GM18909 (cell line): ENCODE results near the gene SAFB.
"Not testable (repeated sequence)": the region's sequence is repeated elsewhere in the genome, so short reads cannot be mapped to it uniquely, and the experiment has no call there.

Experiments
- ATAC-seq: cut with Tn5 transposase; IDR thresholded peaks from one replicate; pipeline ENCODE4 v1.9.1; 2021; ENCODE audit warnings: mild to moderate bottlenecking; ENCODE audit not compliant: unreplicated experiment, poor library complexity

SAFB gene

DNA sequence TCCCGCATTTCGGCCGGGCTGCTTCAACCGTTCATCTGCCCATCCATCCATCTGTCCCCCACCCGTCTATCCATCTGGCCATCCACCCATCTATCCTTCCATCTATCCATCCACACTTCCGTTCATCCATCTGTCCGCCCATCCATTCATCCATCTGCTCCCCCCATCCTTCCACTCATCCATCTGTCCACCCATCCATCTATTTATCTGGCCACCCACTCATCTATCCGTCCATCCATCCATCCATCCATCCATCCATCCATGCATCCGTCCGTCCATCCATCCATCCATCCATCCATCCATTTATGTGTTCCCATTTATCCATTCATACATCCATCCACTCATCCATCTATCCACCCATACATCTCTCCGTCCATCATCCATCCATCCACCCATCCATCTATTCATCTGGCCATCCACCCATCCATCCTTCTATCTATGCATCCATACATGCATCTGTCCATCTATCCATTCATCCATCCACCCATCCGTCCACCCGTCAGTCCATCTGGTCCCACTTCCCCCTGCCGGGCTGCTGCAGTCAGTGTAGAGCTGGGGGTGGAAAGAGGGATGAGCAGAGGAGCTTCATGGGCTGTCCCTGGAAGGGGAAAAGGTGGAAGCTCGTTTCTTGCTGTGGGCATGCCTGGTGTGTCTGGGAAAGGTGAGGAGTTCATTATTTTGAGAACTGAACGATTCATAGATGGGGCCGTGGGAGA is 58.7 kb downstream of the SAFB start:
- no peak for ATAC-seq

DNA sequence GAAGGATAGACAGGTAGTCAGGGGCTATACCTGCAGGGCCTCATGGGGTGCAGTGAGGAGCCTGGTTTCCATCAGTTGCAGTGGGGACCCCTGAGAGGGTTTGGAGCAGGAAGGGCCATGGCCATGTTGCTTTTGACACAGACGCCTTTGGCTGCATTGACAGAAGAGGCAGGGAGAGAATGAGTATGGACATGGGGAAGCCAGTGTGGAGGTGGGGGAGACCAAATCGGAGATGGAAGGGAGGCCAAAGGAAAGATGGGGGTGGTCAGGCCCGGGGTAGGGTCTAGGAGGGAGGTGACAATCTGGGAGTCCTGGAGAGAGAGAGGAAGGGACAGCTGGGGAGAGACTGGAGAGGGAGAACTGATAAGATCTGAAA is 59.2 kb downstream of the SAFB start:
- ATAC-seq: no peak

DNA sequence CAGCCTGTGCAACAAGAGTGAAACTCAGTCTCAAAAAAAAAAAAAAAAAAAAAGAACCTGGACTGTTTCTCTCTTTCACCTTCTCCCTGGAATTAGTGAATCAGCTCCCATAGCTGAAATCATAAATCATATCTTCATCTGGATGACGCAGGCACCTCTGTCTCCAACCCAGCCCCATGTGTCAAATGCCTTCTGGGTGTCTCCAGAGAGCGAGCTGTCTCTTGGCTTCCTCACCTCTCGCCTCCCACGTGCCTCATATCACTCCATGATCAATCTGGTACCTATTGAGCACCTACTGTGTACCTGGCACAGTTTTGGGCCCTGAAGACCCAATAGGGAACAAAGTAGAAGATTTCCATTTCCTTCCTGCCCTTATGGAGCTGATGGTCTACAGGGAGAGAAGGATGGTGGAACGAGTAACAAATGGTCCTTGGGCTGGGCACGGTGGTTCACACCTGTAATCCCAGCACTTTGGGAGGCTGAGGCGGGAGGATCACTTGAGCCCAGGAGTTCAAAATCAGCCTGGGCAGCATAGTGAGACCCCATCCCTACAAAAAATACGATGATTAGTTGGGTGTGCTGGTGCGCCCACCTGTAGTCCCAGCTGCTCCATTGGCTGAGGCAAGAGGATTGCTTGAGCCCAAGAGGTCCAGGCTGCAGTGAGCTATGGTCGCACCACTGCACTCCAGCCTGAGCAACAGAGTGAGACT is 60.4 kb downstream of the SAFB start:
- ATAC-seq: no peak

DNA sequence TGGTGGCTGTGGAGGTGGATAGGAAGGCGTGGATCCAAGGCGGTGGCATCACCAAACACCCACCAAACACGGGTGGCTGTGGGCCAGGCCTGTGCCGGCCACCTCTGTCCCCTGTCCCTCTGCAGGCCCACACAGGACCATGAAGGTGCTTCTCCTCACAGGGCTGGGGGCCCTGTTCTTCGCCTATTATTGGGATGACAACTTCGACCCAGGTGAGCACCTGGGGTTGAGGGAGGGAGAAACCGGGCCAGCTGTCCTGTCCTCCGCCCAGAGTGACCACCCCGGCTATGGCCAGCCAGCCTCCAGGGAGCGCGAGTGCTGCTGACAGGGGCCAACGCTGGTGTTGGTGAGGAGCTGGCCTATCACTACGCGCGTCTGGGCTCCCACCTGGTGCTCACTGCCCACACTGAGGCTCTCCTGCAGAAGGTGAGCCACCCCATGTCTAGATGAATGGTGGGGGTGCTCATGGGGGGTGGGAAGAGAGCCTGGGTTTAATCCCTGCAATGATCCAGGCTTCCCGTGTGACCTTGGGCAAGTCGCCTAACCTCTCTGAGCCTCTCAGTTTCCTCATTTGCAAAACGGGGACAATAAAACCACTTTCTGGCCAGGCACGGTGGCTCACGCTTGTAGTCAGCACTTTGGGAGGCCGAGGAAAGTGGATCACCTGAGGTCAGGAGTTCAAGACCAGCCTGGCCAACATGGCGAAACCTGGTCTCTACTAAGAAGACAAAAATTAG is 62.0 kb downstream of the SAFB start:
- no peak for ATAC-seq

DNA sequence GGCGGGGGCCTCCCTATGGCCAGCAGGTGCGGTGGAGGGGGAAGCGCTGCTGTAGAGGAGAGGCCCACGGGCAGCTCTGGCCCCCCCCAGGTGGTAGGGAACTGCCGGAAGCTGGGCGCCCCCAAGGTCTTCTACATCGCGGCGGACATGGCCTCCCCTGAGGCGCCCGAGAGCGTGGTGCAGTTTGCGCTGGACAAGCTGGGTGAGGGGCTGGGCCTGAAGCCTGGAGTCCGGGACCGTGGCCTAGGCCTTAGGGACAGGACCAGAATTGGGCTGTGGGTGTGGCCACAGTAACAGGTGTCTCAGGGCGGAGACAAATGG is 63.4 kb downstream of the SAFB start:
- ATAC-seq: no peak

DNA sequence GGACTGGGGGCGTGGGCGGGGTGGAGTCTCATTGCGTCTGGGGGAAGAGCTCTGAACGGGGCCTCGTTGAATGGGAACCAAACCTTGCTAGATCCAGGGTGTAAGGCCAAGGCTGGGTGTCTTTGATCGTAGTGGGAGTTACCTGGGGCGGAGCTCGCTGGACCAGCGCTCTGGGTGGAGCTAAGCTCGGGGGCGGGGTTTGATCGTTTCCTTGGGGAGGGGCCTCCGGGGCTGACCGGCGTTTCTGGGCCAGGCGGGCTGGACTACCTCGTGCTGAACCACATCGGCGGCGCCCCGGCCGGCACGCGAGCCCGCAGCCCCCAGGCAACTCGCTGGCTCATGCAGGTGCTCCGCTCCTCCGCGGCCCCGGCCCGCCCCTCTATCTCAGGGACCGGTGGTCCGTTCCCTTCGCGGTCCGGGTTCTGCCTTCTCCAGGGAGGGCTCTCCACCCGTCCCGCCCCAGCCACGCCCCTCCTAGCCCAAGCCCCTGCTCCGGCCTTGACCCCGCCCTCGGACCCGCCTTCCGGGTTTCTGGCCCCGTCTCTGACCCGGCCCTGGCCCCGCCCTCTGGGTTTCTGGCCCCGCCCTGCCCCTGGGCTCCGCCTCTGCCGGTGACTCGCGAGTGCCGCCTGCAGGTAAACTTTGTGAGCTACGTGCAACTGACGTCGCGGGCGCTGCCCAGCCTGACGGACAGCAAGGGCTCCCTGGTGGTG is 63.9 kb downstream of the SAFB start:
- peak; percentile 59 for ATAC-seq

DNA sequence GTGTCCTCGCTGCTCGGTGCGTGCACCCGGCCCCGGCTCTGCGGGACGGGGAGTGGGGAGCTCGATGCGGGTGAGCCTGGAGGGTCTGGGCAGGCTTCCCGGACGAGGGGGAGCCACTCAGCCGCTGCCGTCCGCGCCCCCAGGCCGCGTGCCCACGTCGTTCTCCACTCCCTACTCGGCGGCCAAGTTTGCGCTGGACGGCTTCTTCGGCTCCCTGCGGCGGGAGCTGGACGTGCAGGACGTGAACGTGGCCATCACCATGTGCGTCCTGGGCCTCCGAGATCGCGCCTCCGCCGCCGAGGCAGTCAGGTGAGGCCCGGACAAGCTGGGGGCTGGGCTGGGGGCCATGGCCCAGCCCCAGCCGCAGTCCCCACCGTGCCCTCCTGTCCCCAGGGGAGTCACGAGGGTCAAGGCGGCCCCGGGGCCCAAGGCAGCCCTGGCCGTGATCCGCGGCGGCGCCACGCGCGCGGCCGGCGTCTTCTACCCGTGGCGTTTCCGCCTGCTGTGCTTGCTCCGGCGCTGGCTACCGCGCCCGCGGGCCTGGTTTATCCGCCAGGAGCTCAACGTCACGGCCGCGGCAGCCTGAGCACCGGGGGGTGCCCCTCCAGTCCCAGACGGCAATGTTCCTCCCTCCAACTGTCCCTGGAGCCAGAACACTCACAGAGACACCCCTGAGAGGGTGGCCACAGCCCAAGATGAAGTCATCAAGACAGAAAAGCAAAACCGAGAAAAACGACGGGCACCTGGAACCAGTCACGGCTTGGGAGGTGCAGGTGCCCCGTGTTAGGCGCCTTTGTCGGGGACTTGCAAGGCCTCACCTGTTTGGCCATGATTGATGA is 64.7 kb downstream of the SAFB start:
- no peak for ATAC-seq

DNA sequence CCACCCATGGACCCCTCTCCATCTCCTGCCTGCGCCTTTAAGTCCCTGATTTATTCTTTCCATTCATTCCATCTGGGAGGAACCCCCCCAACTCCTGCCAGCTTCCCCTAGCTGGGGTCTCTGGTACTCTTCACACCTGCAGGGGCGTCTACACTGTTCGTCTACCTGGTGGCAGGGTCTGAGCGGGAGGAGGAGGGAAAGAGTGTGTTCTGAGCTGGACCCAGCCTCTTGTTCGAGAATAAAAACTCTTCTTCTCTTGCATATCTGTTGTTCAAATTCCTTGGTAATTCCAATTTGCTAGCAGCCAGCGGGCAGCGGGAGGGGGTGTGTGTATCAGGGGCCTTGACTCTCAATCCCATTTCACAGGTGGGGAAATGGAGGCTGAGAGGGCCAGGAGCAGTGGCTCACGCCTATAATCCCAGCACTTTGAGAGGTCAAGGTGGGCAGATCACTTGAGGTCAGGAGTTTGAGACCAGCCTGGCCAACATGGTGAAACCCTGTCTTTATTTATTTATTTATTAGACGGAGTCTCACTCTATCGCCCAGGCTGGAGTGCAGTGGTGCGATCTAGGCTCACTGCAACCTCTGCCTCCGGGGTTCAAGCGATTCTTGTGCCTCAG is 65.5 kb downstream of the SAFB start:
- ATAC-seq: not testable (repeated sequence)

DNA sequence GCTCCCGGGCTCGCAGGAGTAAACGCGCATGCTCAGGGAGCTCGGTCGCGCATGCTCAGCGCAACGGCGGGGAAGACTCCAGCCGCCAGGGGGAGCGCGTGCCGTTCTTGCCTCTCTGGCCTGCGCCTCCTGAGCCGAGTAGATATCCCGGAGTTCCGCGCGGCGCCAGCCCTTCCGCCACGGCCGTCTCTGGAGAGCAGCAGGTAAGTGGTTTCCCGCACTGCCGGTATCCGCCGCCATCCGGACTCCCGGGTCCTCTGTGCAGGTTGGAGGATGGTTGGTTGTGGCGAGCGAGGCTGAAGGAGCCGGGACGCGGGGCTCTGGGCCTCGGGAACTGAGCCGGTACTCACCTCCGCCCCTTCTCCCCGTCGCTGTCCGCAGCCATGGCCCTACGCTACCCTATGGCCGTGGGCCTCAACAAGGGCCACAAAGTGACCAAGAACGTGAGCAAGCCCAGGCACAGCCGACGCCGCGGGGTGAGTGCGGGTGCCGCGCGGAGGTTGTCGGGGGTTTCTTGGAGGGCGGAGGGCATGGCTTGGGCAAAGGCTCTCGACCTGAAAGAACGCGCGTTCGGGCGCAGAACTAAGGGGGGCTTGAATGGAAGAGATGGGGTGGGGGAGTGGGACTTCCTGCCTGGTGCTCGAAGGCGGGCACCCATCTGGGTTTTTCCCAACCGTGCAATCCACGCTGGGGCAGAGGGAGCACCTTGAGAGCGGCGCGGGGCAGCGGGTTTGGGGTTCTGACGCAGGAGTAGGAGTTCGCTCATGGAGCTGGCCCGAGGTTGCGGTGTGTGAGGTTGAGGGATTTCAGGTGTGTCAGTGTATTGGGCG is 67.5 kb downstream of the SAFB start, which contains the start of gene RPL36:
Gene RPL36, plus strand, starts transcription at position 171 of the 830 bp plus-strand sequence. Its CDS starts 213 bp downstream, at position 384.
- peak; percentile 51 for ATAC-seq

DNA sequence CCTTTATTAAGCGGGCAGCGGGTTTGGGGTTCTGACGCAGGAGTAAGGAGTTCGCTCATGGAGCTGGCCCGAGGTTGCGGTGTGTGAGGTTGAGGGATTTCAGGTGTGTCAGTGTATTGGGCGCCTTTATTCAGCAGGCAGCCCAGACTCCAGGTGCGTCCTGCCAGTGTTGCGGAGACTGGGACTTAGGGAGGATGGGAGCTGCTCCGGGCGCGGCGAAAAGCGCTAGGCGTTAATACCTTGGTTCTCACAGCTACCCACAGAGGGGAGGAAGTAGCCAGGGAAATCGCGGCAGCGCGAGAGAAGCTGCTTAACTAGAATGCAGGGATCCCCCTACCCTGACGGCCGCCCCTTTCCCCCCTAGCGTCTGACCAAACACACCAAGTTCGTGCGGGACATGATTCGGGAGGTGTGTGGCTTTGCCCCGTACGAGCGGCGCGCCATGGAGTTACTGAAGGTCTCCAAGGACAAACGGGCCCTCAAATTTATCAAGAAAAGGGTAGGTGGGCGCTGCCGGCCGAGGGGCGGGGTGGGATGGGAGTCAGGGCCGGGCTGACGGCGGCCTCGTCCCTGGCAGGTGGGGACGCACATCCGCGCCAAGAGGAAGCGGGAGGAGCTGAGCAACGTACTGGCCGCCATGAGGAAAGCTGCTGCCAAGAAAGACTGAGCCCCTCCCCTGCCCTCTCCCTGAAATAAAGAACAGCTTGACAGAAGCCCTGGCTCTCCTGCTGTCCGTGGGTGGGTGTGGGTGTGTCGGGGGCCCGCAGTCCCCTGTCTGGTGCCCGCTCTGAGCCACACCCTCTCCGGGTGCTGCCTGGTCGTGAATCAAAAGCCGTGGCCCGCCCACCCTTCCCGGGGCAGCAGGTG is 68.3 kb downstream of the SAFB start:
- no peak for ATAC-seq

DNA sequence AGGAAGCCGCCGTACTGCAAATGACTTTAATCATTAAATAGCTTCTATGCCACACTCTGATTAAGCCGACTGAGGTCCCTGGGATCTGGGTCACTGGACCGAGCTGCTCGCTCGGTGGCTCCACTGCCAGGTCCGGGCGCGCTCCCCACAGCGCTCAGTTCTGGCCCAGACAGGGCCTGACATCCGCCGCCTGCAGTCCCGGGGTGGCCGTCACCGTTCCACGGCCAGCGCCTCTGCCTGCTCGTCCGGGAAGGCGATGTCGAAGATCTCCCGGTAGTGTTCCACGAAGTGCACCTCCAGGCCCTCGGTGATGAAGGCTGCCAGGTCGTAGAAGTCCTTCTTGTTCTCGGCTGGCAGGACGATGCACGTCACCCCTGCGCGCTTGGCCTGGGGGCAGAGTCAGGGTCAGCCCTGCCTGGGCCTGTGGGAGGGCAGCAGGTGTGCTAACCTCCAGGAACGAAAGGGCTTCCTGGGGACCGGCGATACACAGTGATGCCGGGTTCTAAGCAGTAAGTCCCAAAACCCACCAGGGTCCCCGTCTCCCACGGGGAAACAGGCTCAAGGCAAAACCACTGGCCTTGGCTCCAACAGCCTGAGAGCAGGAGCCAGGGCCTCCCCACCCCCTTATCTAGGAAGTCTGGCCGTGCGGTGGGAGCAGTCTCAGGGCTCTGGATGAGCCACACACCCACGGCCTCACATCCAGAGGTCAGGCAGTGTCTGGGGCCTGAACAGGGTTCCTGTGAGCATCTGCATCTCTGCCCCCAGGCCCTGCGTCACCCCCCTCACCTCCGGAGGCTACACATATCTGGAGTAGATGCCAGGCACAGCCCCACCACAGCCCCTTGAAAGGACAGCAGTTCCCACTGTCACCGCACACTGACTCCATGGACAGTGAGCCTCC is 69.2 kb downstream of the SAFB start:
- ATAC-seq: no peak

DNA sequence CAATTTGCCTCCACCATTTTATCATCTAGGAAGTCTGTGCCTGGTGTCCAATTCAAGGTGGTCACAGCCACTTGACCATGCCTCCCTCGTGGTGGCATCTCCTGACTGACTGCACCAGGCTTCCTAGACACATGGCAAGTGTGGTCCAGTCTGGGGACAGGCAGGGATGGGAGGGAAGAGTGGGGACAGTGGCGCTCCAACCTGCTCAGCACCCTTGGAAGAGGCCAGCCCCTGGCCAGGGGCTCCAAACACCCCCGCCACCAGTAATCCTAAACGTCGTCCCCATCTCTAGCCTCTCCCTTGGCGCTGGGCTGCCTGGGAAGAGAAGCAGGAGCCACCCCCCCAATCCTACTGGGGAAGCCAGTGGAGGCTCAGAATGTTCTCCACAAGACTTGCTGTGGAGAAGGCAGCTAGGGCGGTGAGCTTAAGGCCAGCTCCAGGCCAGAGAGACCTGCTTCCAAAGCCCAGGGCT is 69.9 kb downstream of the SAFB start:
- no peak for ATAC-seq

DNA sequence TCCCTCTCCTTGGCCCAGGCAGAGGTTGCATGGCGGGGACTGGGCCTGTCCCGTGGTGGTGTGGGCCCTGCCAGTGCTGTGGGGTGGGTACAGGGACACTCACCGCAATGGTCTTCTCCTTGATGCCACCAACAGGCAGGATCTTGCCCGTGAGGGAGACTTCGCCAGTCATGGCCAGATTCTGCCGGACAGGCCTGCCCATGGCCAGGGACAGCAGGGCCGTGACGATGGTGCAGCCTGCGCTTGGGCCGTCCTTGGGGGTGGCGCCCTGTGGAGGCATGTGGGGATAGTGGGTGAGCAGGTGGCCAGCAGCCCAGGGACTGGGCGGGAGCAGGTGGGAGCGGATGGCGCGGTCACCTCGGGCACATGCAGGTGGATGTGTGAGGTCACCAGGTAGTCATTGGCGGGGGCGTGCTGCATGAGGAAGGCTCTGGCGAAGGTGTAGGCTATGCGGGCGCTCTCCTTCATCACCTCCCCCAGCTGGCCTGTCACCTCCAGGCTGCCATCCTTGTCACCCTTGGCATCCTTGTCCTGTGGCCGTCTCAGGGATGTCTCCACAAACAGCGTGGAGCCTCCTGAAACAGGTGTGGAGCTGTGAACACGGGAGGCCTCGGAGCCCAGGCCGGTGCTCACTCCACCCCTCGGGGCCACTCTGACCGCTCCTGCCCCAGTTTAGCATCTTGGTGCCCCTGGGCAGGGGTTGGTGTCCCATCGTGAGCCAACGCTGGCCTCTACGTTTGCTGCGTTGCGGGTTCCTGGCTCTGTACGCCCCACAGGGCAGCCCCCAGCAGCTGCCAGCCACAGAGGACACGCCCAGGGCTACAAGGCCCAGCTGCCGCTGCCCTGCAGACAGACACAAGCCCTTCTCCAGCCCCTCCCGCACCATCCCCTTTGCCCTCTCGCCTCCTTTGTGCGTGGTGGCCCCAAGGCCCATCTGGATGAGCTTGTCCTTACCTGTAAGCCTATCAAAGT is 70.6 kb downstream of the SAFB start:
- ATAC-seq: no peak

DNA sequence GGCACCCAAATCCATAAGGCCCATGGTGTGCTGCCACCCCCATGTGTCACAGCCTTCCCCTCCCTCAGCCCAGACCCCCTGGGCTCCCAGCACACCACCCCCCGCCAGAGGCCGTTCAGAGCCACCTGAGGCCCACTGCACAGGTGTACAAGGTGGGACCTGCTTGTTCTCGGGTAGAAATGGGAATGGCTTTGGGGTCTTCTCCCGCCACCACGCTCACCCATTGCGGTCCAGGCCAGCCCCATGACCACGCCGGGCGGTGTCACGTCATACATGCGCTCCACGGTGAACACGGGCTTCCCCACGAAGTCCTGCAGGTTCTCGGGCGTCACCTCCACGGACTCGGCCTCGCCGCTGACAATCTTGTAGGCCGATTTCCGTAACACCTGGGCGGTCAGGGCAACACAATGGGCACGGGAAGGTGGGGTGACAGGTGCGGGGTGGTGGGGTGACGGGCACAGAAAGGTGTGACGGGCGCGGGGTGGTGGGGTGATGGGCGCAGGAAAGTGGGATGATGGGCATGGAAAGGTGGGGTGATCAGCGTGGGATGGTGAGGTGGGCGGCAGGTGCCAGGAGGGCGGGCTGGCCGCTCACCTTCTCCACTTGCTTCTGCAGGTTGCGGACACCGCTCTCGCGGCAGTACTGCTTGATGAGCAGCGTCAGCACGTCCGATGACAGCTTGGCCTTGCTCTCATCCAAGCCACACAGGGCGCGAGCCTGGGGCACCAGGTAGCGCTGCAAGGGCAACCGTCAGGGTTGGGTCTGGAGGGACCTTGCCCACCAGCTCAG is 71.5 kb downstream of the SAFB start:
- ATAC-seq: no peak
